Stimulated activated CD4-positive, alpha-beta T cell treated with anti-CD3 and anti-CD28 coated beads, Interleukin-4, amount 100 ng/mL, for 1 hour (primary cell): Measurements from ENCODE around the gene DPM1.

Source experiments
- DNase-seq: peaks from one replicate; pipeline ENCODE4 v3.0.0-alpha.2; 2020

DPM1 gene

DNA sequence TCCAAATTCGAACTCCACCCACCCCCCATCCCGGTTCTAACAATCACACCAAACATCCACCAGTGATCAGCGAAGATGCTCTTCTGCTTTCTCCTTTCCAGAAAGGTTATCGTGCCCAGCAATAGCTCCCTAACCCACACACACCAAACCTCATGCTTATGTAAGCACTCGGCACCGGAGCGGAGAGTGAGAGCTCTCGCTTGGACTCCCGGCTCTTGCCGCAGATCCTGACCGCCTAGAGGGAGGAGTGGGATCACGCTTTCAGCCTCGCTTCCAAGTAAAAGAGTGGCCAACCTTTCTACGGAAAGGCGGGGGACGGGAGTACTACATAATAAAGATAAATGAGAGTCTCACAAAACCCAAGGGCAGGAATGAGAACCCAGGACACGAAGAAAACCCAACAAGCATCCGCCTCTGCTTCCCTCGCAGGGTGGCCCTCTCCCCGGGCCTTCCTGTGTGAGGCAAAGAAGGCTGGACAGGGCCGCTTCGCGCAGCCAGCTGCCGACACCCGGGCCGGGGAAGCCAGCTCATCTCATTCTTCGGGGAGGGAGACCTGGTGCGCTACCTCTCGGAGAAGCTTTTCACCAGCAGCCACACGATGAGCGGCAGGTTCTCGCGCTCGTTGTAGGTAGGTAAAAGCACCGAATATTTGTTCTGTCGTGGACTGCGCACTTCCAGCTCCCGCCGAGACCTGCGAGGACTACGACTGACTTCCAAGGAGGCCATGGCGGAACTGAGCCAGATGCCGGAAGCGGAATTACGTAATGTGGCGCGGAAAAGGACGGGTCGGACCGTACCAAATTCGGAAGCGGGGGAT lies at the start of gene DPM1:
TSS of gene DPM1 (minus strand) at position 735 of the 817 bp plus-strand sequence. CDS start at position 726, 9 bp downstream.
- peak; percentile 85 for DNase-seq

DNA sequence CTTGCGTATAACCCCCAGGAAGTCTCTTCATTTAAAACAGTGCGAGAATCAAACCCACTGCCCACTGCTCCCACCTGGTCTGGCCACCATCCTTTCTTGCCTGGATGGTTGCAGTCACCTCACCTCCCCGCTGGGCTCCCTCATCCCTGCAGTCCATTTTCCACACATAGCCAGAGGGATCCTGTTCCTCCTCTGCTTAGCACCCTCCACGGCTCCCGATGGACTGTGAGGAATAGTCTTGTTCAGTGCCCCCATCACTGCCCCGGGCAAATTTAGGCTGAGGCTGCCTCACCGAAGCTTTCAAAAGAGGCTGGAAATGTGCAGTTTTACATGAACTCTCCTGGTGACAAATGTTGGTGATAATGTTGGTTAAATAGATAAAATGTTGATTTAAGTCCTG lies 46.9 kb upstream of the DPM1 start:
- no peak for DNase-seq

DNA sequence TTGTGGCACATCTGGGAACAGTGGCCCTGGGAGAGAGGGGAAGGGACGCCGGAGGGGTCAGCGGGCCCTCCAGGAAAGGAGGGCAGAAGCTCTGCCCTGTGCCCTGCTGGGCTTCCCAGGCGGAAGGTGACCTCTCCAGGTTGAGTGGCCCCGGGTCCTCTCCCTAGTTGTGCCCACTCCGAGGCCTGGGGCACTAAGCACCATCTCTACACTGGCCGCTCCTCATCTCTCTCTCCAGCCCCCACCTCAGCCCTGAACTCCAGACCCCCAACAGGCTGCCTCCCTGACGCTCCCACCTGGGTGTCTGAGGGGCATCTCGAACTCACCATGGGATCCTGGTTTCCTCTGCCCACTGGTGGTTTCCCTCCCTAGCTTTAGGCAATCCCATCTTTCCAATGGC lies 46.4 kb upstream of the DPM1 start:
- no peak for DNase-seq

DNA sequence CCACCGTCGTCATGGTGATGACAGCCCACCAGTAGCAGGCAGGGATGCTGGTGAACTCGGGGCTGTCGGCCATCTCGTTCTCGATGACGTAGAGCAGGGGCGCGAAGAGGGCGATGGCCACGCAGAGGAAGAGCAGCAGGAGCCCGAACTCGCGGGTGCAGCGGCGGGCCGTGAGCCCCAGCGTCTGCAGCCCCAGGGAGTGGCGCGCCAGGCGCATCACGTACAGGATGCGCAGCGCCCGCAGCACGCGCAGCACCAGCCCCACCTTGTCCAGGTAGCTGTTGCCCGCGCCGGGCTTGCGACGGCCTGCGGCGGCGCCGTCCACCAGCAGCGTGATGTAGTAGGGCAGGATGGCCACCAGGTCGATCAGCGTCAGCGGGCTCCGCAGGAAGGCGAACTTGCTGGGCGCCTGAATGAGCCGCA lies 46.0 kb upstream of the DPM1 start:
- no peak for DNase-seq

DNA sequence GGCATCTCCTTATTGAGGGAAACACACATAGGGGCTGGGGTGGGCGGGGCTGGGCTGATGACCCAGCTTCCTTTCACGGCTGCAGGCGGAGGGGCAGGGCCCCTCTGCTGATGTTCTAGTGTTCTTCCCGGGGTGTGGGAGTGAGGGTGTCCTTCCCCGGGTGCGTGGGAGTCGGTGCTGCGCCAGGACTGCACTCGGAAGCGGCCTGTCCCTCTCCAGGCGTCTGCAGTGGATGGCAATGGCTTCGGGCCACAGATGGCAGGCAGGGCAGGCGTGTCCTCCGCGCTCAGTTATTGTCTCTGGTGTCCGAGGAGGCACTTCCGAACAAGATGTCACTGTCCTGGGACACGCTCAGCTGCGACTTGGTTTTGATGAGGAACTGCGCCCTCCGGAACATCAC lies 45.4 kb upstream of the DPM1 start:
- DNase-seq = no peak

DNA sequence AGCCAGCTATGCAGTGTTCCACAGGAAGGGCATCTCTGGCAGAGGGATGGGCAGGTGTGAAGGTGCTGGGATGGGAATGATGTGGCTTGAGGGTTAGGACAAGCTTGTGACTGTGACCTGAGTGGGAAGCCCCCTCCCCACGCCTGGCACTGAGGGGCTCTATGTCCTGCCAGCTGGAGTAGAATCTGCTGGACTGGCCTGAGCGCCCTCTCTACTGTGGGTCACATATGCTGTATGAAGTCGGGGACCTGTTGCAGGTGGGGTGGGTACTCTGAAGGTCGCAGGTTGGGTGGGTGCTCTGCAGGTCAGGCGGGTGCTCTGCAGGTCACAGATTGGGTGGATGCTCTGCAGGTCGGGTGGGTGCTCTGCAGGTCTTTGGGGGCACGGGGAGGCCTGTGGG lies 44.3 kb upstream of the DPM1 start:
- DNase-seq = no peak

DNA sequence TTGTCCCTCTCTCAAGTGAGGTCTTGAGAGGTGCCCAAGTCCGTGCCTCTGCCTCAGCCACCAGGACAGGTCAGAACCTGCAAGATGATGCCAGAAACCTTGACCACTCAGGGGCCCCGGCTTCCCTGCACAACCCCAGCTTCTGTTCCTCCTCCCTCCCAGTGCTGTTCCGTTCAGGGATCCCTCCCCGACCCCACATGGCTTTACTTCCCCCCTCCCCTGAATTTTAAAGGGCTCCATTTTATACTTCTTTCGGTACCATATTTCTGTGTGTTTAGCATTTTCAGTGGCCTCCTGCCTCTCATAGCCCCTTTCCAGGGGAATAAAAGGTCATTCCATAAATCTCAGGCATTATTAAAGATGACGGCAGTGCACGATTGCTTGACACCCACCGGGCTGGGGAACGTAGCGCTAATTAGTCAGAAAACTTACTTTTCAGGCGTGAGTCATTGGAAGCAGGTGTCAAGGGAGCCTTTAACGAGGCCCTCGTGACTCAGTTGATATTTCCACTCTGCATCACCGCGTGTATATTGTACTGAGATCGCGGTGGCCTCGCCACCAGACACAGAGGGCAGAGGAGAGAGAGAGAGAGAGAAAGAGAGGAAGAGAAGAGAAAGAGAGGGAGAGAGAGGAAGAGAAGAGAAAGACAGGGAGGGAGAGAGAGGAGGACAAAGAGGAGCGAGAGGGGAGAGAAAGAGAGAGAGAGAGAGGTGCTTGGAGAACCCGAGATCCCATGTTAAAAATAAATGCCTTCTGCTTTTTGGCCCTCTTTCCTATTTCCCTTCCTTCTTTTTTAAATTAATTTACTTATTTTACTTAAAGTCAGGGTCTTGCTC lies 43.3 kb upstream of the DPM1 start:
- no peak for DNase-seq

DNA sequence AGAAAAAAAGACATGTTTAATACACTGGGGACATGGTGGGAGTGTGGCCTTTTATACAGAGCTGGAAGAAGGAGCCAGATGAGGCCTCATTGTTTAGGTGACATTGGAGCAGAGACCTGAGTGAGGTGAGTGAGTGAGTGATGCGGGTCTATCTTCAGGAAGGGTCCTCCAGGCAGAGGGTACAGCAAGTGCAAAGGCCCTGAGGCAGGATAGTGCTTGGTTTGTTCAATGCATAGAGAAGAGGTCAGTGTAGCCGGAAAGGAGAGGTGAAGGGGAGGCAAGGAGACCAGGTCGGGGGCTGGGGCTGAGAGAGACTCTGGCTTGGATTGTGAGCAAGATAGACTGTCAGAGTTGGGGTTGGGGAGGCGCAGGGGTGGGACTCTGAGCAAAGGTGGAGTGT lies 41.0 kb upstream of the DPM1 start:
- DNase-seq = no peak

DNA sequence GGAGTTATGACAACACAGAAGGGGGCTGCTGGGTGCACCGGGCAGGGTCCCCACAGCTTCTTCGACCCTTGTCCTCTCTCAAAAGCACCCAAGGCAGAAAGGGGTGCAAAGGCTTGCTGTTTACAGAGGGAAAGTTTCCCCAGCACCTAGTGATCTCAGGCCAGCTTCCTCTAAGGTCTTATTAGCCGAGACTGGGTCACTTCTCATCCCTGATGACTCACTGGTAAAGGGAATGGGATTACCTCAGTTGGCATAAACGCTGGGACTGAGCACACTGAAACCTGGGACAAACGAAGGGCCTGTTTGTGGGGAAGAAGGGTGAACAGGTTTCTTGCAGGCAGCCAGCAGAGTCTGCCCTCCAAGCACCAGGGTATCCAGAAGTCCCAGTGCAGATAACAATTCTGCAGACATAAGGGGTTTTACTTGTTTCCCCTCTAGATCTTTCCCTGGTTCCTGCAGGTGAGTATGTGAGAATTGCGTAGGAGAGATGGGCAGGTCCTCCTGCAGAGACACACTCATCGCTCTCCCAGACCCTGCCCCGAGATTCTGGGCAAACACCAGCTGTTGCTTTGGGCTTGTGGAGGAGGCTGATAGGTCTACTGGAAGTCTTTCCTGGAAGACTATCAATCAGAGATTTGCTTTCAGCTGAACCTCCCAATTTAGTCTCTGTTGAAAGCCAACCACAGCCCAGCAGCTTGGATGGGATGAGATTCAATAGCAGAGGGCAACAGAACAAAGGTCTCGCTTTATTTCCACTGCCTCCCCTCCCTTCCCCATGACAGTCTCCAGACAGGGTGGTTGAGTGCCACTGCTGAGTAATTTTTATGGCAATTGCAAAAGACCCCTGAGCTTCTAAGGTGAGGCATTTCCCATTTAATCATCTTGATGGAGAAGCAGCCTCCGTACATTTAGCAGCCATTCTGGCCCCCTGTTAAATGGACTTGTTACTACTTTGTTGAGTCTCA lies 38.9 kb upstream of the DPM1 start:
- no peak for DNase-seq

DNA sequence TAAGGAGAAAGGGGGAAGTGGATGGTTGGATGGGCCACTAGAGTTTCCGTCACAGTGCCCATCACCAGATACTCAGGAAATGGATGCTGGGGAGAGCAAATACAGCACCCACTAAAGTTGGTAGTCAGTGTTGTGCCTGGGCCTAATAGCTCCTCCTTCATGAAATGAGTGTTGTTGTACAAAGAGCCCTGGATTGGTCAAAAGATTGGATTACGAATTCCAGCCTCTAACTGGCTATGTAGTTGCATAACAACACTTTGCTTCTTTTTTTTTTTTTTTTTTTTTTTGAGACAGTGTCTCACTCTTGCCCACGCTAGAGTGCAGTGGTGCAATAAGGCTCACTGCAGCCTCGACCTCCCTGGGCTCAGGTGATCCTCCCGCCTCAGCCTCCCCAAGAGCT lies 37.2 kb upstream of the DPM1 start:
- DNase-seq = no peak

DNA sequence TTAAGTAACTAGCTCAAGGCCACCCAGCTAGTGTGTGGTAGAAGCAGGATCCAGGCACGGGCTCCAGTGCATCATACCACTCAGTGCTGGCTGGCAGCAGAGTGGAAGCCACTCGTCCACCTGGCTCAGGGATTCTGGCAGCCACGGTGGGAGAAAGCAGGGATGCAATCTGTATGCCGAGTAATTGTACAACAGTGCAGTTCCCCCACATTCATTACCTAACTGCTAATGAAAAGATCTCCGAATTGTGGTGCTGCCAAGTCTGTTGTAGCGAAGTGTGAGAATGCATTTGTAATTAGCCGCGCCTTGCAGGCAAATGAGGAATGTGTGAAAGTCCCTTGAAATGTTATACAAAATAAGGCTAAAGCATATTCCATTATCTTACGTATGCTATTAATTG lies 35.5 kb upstream of the DPM1 start:
- no peak for DNase-seq

DNA sequence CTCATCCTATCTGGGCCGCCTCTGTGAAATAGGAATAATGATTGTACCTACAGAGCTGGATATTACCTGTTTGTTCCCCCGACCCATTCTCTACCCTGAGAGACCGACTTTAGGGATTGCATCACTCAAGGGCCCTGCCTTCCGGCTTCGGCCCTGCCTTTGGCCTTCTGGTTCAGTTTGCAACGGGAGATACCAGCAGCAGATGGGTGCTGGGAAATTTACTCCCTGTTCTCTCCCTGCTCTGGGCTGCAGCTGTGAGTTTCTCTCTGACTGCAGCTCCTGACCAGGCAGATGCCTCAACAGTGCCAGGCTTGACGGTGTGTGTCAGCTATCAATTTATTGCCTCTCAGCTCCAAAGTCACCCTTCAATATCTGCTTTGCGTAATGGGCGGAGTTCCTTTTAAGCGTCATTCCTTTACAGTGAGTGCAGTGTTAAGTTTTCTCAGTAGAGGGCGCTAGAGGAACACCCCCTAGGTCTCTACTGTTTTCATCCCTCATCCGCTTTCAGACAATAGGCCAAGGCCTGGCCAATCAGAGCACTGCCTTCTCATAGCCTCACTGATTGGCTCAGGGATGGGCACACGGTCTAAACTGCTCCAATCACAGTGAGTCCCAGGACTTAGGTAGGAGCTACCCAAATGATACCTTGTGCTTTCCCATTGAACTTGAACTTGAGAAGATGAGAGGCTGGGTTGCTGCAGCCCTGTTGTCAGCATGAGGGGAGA lies 34.6 kb upstream of the DPM1 start:
- DNase-seq = no peak

DNA sequence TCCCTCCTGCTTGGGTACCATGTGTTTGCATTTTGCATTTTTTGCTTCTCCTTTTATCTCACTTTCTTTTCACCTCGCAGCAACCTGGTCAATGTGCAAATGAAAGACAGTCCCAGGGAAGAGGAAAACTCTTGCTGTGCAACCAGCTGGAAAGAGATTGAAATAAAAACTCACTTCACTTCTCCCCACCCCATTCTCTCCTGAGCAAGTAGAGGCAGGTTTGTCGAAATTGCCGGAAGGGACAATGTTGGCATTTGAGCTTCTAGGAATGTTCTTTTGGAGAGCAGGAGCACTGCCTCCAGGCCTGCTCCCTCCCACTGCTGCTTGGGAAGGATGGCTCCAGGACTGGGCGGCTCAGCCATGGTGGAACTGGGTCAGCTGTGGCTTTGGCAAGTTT lies 34.0 kb upstream of the DPM1 start:
- DNase-seq = no peak

DNA sequence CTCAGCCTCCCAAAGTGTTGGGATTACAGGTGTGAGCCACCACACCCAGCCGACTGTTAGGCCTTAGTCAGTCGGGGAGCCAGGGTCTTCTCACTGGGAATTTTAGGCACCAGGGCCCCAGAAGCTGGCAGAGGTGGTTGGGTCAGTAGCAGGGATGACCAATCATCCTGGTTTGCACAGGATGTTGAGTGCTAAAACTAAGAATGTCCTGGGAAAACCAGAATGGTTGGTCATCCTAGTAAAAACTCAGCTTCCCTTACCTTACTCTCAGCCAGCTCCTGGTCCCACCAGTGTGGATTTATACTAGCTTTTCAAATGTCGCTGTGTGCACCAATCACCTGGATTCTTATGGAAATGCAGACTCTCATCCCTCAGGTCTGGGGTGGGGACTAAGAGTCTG lies 32.7 kb upstream of the DPM1 start:
- no peak for DNase-seq

DNA sequence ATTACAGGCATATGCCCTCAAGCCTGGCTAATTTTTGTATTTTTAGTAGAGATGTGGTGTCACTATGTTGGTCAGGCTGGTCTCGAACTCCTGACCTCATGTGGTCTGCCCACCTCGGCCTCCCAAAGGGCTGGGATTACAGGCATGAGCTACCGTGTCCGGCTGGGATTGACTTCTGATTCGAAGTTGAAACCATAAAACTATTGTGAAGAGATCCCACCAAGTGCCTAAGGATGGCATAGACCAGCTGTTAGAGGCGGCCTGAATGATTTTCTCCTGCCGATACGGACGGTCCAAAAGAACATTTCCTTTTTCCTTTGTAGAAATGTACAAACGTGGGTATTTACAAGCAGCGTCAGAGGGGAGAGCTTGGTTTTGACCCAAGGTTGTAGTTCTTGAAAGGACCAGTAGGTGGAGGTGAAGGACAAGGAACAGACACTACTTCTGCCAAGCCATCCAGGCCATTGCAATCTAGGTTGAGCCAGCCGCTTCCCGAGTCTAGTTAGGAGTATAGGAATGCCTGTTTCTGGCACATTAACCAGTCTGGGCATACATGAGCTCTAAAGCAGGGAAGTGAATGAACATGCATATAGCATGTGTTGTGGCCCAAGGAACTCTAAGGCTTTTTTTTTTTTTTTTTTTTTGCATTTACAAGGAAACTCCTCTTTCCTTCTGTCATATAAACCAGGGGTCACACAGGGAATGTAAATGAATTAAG lies 29.3 kb upstream of the DPM1 start:
- peak; percentile 28 for DNase-seq

DNA sequence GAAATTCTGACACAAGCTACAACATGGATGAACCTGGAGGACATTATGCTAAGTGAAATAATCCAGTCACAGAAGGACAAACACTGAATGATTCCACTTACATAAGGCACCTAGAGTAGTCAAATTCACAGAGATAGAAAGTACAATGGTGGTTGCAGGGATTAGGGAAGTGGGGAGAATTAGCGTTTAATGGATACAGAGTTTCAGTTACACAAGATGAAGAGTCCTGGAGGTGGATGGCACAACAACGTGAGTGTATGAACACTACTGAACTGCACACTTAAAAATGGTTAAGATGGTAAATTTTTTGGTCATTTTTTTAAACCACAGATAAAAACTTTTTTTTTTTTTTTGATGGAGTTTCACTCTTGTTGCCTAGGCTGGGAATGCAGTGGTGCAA lies 25.0 kb upstream of the DPM1 start:
- no peak for DNase-seq

DNA sequence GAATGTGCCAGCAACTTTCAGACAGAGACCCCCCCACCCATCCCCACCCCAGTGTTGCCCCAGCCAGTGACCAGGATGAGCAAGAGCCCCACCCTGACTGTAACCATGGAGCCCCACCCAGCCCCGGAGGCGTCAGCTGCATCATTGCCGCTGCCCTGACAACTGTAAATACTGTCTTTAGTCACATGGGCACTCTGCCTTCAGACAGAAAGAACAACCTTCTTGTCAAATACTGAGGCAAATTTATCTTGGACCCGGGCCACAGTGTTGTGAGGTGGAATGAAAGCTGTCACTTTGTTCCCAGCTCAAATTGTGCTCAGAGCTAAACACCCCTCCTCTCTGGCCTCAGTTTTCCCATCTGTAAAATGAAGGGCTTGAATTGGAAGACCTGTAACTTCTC lies 24.0 kb upstream of the DPM1 start:
- DNase-seq = no peak

DNA sequence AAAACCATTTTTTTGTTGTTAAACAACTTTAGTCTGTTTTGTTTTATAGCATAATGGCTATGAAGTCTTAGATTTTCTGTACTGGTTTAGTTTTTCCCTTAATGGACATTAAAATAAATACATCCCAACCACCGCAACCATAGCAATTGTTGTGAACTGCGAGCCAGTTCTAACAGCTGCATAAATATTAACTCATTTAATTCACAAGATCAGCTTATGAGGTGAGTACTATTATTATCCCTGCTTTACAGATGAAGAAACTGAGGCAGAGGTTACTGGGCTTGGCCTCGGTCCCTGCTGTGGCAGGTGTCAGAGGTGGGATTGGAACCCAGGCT lies 23.3 kb upstream of the DPM1 start:
- no peak for DNase-seq

DNA sequence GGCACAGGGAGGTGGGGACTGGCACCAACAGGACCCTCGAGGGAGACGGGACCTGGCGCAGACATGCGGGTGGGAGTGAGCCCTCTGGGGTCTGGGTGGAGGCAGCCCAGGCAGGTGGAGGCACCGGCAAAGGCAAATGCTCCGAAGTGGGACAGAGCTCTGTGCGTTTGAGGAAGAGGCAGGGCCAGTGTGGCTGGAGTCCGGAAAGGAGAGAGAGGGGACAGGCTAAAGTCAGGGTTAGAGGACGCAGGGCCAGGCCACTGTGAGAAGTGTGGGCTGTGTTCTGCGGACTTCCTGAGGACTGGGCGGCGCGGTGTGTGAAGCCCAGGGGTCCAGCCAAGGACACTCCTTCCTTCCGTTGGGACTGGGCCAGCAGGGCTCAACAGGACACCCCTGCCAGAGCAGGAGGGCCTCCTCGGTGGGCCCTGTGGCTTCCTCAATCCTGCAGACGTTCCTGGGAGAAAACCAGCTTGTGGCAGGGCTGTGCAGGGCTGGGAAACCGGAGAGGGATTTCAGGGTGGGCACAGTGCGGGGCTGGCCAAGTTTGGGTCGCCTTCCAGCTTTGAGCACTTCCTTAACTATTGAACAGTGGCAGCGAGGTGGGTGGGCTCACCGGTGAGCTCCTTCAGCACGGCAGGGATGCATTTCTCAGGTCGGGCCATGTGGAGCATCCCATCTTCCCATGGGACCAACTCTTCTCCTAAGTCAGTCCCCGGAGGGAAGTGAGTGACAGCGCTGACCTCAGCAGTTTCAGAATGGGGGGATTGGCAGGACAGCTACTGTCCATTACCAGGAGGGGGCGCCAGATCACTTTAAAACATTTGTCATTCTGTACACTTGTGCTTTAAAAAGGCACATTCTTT lies 22.8 kb upstream of the DPM1 start:
- peak; percentile 62 for DNase-seq

DNA sequence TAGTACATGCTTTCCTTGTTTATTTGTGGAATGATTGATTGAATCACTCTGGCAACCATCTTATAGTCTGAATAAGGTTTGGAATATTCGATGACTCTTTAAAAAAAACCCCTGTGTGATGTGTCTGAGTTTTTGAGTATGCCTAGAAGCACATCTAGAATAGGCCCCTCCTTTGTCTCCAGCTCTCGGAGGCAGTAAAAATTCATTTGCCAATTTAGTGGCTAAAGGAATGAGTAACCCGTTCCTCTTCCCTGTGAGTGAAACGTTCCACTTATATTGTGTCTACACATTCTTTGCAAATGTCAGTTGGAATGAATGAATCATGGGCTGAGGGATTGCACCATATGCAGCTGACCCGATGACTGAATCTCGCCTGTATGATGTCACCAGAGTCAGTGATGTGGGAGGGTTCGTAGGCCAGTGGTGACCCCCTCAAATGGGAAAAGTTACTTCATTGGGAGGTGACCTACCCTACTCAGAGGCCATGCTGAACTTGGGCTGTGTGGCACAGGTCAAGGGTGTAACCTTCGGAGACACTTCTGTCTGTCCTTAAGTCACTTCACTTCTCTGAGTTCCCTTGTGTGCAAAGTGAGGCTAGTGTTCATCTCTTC lies 21.8 kb upstream of the DPM1 start:
- no peak for DNase-seq
